CD14-positive monocyte (primary cell): ENCODE data around the gene CDNF. TPM values are rescaled to one million over a fixed set of nuclear protein-coding genes. Genes with fewer than 3 reads are reported as not detected.
A peak's percentile ranks its signal among the peaks of the same experiment; 100 is the strongest.

Experiments
- DNase-seq, 3 donors: peaks; one replicate each; pipeline ENCODE4 v3.0.0-alpha.2; 2011 to 2022
- H2AFZ ChIP-seq: 2 replicates; pipeline ENCODE4 v1.6.0; 2012; ENCODE audit warnings: mild to moderate bottlenecking, low read depth, low read length, inconsistent platforms; ENCODE audit not compliant: insufficient read depth, poor library complexity, severe bottlenecking
- H3K27ac ChIP-seq, 2 donors: 1 replicate in 1 of 2; 2 replicates in 1 of 2; pipeline ENCODE4 v1.5.1; 2012 to 2013; ENCODE audit warnings: low read length in 2 of 2, control low read depth in 1 of 2, inconsistent platforms in 1 of 2, low read depth in 1 of 2, mild to moderate bottlenecking in 1 of 2
- H3K27me3 ChIP-seq, 2 donors: one replicate each; pipeline versions ENCODE4 v1.6.0 to v1.6.1; 2011 to 2013; ENCODE audit warnings: low read length in 2 of 2; ENCODE audit not compliant: control insufficient read depth in 2 of 2, insufficient read depth in 2 of 2
- H3K36me3 ChIP-seq, 2 donors: replicated peaks in 1 of 2; 1 replicate in 1 of 2; 2 replicates in 1 of 2; pipeline versions ENCODE4 v1.5.1 to v1.6.1; 2012 to 2013; ENCODE audit warnings: low read length in 2 of 2, control low read depth in 1 of 2, inconsistent platforms in 1 of 2, mild to moderate bottlenecking in 1 of 2; ENCODE audit not compliant: insufficient read depth in 2 of 2, control insufficient read depth in 1 of 2
- H3K4me1 ChIP-seq, 2 donors: 1 replicate in 1 of 2; 2 replicates in 1 of 2; pipeline versions ENCODE4 v1.5.1 to v1.6.1; 2012 to 2013; ENCODE audit warnings: low read length in 2 of 2, control low read depth in 1 of 2, inconsistent platforms in 1 of 2, mild to moderate bottlenecking in 1 of 2, moderate library complexity in 1 of 2; ENCODE audit not compliant: insufficient read depth in 2 of 2, control insufficient read depth in 1 of 2
- H3K4me2 ChIP-seq: replicated peaks from 2 replicates; pipeline ENCODE3; 2012; ENCODE audit warnings: low read length, moderate library complexity, mild to moderate bottlenecking; ENCODE audit not compliant: poor library complexity, severe bottlenecking; ENCODE audit errors: extremely low read depth
- H3K4me3 ChIP-seq, 3 experiments: fragments of 200-600 bp in 1 of 3; sonication (generic) in 1 of 3; replicated peaks in 1 of 3; 1 replicate in 2 of 3; 2 replicates in 1 of 3; pipeline ENCODE4 v1.5.1; 2011 to 2013; ENCODE audit warnings: low read length in 3 of 3, mild to moderate bottlenecking in 3 of 3, control low read depth in 2 of 3, low read depth in 2 of 3, inconsistent platforms in 1 of 3, moderate library complexity in 1 of 3
- H3K79me2 ChIP-seq: 2 replicates; pipeline ENCODE4 v1.6.0; 2012; ENCODE audit warnings: mild to moderate bottlenecking, control low read depth, inconsistent platforms, low read length, moderate library complexity; ENCODE audit not compliant: insufficient read depth
- H3K9ac ChIP-seq: 2 replicates; pipeline ENCODE4 v1.6.0; 2017; ENCODE audit warnings: low read length, mild to moderate bottlenecking; ENCODE audit not compliant: insufficient read depth, poor library complexity, severe bottlenecking
- H3K9me3 ChIP-seq, 2 donors: replicated peaks in 1 of 2; 1 replicate in 1 of 2; 2 replicates in 1 of 2; pipeline versions ENCODE4 v1.5.1 to v1.6.1; 2012 to 2013; ENCODE audit warnings: low read length in 2 of 2, control low read depth in 1 of 2; ENCODE audit not compliant: control insufficient read depth in 1 of 2, insufficient read depth in 1 of 2
- H4K20me1 ChIP-seq: 2 replicates; pipeline ENCODE4 v1.6.0; 2012; ENCODE audit warnings: mild to moderate bottlenecking, low read length, control low read depth, moderate library complexity; ENCODE audit not compliant: insufficient read depth
- H3K27ac Mint-ChIP-seq, 7 donors: one replicate each; pipeline ENCODE4 v1.8.0; 2020; ENCODE audit warnings: mild to moderate bottlenecking in 7 of 7, mixed read lengths in 7 of 7, moderate library complexity in 6 of 7, inconsistent platforms in 2 of 7
- H3K27me3 Mint-ChIP-seq, 3 donors: one replicate each; pipeline ENCODE4 v1.8.0; 2021 to 2022; ENCODE audit warnings: low read depth in 3 of 3, mild to moderate bottlenecking in 3 of 3, mixed read lengths in 3 of 3, moderate library complexity in 3 of 3, inconsistent platforms in 1 of 3
- H3K36me3 Mint-ChIP-seq, 2 donors: one replicate each; pipeline ENCODE4 v1.8.0; 2020; ENCODE audit warnings: mixed read lengths in 2 of 2, inconsistent platforms in 1 of 2, mild to moderate bottlenecking in 1 of 2
- H3K4me1 Mint-ChIP-seq: one replicate; pipeline ENCODE4 v1.8.0; 2020; ENCODE audit warnings: mild to moderate bottlenecking, mixed read lengths
- H3K4me3 Mint-ChIP-seq, 2 donors: one replicate each; pipeline ENCODE4 v1.8.0; 2020; ENCODE audit warnings: mild to moderate bottlenecking in 2 of 2, mixed read lengths in 2 of 2, moderate library complexity in 1 of 2
- H3K9me3 Mint-ChIP-seq, 7 donors: one replicate each; pipeline ENCODE4 v1.8.0; 2020 to 2022; ENCODE audit warnings: mixed read lengths in 7 of 7, mild to moderate bottlenecking in 6 of 7, moderate library complexity in 6 of 7, inconsistent platforms in 2 of 7
- WGBS: methylation state at CpG from one replicate; pipeline ENCODE4 v1.1.5; 2013; ENCODE audit warnings: missing lambda C conversion rate; ENCODE audit not compliant: insufficient coverage; 5-methylcytosine and 5-hydroxymethylcytosine counted together
- intact Hi-C, 2 donors: fragments of 100-400 bp; cut with micrococcal nuclease; formaldehyde crosslinking; loops; one replicate each; pipeline versions ENCODE4 v1.15.0 to v1.15.1; 2023
- polyA plus RNA-seq, 3 donors: library from polyadenylated mRNA; depleted of rRNA in 1 of 3; unstranded in 2 of 3; stranded (reverse) in 1 of 3; fragments of 300-500 nt in 2 of 3; fragments of >200 nt in 1 of 3; fragmentation: Illumina TruSeq in 2 of 3; gene quantifications; 1 replicate in 2 of 3; 2 replicates in 1 of 3; pipeline ENCODE4 v1.2.3, GENCODE V29; 2012 to 2021
- TF ChIP-seq, protein P1 (sequence below): fragments of 200-600 bp; IDR thresholded peaks from one replicate; pipeline ENCODE4 v1.8.0; 2022; ENCODE audit warnings: antibody characterized with exemption, mild to moderate bottlenecking

The CDNF gene
- polyA plus RNA-seq, 3 donors, result 0.28 TPM; not detected in 1

DNA sequence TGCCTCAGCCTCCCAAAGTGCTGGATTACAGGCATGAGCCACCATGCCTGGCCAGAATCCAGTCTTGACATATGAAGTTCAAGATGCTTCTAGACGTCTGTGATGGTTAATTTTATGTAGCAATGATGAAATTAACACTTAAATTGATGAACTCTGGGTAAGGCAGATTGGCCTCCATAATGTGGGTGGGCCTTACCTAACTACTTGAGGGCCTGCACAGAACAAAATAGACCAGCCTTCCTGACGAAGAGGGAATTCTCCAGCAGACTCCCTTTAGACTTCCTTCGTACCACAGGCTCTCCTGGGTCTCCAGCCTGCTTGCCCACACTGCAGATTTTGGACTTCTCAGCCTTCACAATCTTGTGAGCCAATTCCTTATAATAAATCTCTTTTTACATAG, 4.7 kb downstream of the CDNF start:
- intact Hi-C loops, result loop anchor here in 1 of 2 donors (10.0 kb wide), 1 partner anchor 122 kb away; the partner anchor contains the start of genes DCLRE1C and MEIG1
- Mint-ChIP-seq H3K36me3 (no peaks in the 10 kb centered on the region), H3K27ac (no peak overlapping the region), H3K4me3 (no peak overlapping the region), H3K9me3 (no peaks in the 10 kb centered on the region), H3K27me3 (peaks cover 0 to 2% (median 1%) of the 10 kb centered on the region in 3 donors), H3K4me1 (peaks cover 8% of the 10 kb centered on the region)
- Histone ChIP-seq H3K36me3 (no peaks in the 10 kb centered on the region), H3K4me3 (no peak overlapping the region), H3K27me3 (no peaks in the 10 kb centered on the region), H3K9ac (no peak overlapping the region), H3K27ac (no peak overlapping the region), H3K4me1 (peaks cover 7 to 10% of the 10 kb centered on the region in 2 donors), H2AFZ (no peak overlapping the region), H3K9me3 (no peaks in the 10 kb centered on the region), H3K4me2 (no peak overlapping the region), H4K20me1 (no peaks in the 10 kb centered on the region), H3K79me2 (peaks cover under 1% of the 10 kb centered on the region)
- WGBS, result 70% methylated on average over 2 of the region's 3 CpGs
- TF ChIP-seq, protein P1, sequence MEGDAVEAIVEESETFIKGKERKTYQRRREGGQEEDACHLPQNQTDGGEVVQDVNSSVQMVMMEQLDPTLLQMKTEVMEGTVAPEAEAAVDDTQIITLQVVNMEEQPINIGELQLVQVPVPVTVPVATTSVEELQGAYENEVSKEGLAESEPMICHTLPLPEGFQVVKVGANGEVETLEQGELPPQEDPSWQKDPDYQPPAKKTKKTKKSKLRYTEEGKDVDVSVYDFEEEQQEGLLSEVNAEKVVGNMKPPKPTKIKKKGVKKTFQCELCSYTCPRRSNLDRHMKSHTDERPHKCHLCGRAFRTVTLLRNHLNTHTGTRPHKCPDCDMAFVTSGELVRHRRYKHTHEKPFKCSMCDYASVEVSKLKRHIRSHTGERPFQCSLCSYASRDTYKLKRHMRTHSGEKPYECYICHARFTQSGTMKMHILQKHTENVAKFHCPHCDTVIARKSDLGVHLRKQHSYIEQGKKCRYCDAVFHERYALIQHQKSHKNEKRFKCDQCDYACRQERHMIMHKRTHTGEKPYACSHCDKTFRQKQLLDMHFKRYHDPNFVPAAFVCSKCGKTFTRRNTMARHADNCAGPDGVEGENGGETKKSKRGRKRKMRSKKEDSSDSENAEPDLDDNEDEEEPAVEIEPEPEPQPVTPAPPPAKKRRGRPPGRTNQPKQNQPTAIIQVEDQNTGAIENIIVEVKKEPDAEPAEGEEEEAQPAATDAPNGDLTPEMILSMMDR, result no peak
- no peak for DNase-seq

DNA sequence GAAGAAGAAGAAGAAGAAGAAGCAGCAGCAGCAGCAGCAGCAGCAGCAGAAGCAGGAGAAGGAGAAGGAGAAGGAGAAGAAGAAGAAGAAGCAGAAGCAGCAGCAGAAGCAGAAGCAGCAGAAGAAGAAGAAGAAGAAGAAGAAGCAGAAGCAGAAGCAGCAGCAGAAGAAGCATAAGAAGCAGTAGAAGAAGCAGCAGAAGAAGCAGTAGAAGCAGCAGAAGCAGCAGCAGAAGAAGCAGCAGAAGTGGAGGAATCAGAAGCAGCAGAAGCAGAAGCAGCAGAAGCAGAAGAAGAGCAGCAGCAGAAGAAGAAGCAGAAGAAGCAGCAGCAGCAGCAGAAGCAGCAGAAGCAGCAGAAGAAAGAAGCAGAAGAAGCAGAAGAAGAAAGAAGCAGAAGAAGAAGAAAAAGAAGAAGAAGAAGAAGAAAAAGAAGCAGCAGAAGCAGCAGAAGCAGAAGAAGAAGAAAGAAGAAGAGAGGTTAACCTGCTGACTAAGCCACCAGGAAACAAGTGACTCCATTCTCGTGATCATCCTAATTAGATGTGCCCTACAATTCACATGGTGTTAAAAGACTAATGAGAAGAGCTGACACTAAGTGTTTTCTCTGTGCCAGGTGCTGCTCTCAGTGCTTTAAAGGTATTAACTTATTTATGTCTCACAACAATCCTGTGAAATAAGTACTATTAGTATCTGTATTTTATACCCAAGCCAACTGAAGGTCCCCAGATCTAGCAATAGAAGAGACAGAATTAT, 11.6 kb downstream of the CDNF start:
- Histone ChIP-seq H3K79me2 (no peaks in the 10 kb centered on the region), H4K20me1 (peaks cover 5% of the 10 kb centered on the region), H3K4me3 (no peak overlapping the region), H2AFZ (no peak overlapping the region), H3K36me3 (no peaks in the 10 kb centered on the region), H3K9me3 (peaks cover 0 to 6% of the 10 kb centered on the region in 2 donors), H3K4me1 (peaks cover 12% of the 10 kb centered on the region in 2 donors), H3K4me2 (no peak overlapping the region), H3K9ac (no peak overlapping the region), H3K27me3 (no peaks in the 10 kb centered on the region), H3K27ac (peak overlapping the region; percentile 40 to 77)
- intact Hi-C loops, result loop anchor here (10.0 kb wide), 3 partner anchors 171 to 321 kb away; no protein-coding TSS in a partner anchor
- peaks cover 18% of the 10 kb centered on the region for H3K4me1 Mint-ChIP-seq
- no peak overlapping the region for H3K4me3 Mint-ChIP-seq
- H3K36me3 Mint-ChIP-seq, result no peaks in the 10 kb centered on the region
- TF ChIP-seq, protein P1, result no peak
- peaks cover 0 to 3% (median 0%) of the 10 kb centered on the region in 3 donors for H3K27me3 Mint-ChIP-seq
- no CpG with 5 or more reads among the region's 1 CpG for WGBS
- peak; percentile 24 to 38 (median 29) for DNase-seq
- H3K9me3 Mint-ChIP-seq, result peaks cover 2 to 10% (median 7%) of the 10 kb centered on the region in 7 donors
- H3K27ac Mint-ChIP-seq, result peak overlapping the region; percentile 79 to 95 (median 89)
